GM12873 (cell line): ENCODE data around the gene PTPDC1.

Source experiments
- CTCF ChIP-seq: IDR thresholded peaks from 2 replicates; pipeline ENCODE4 v1.5.1; 2012; ENCODE audit warnings: low read depth, mild to moderate bottlenecking, moderate library complexity, low read length, control low read depth; ENCODE audit not compliant: insufficient read depth; ENCODE audit errors: missing control alignments

The PTPDC1 gene

GRCh38 chr9:94096819-94097577, 12.7 kb downstream of the PTPDC1 start:
- TF ChIP-seq CTCF, result no peak

GRCh38 chr9:94097788-94098414, 13.6 kb downstream of the PTPDC1 start:
- TF ChIP-seq CTCF, result no peak

- no peak for TF ChIP-seq CTCF
Measured at GRCh38 chr9:94100152-94100879, 16.1 kb downstream of the PTPDC1 start.

- no peak for TF ChIP-seq CTCF
Measured at GRCh38 chr9:94101162-94101853, 17.0 kb downstream of the PTPDC1 start.

GRCh38 chr9:94108584-94108983, 24.3 kb downstream of the PTPDC1 start:
- no peak for TF ChIP-seq CTCF

- TF ChIP-seq CTCF, result no peak
Measured at GRCh38 chr9:94110821-94111252, 26.6 kb downstream of the PTPDC1 start.

- no peak for TF ChIP-seq CTCF
Measured at GRCh38 chr9:94111446-94111845, 27.2 kb downstream of the PTPDC1 start.
